ENCODE measurements around the gene KIF1A.
"Not testable (repeated sequence)": the region's sequence is repeated elsewhere in the genome, so short reads cannot be mapped to it uniquely, and the experiment has no call there.

The KIF1A gene

DNA sequence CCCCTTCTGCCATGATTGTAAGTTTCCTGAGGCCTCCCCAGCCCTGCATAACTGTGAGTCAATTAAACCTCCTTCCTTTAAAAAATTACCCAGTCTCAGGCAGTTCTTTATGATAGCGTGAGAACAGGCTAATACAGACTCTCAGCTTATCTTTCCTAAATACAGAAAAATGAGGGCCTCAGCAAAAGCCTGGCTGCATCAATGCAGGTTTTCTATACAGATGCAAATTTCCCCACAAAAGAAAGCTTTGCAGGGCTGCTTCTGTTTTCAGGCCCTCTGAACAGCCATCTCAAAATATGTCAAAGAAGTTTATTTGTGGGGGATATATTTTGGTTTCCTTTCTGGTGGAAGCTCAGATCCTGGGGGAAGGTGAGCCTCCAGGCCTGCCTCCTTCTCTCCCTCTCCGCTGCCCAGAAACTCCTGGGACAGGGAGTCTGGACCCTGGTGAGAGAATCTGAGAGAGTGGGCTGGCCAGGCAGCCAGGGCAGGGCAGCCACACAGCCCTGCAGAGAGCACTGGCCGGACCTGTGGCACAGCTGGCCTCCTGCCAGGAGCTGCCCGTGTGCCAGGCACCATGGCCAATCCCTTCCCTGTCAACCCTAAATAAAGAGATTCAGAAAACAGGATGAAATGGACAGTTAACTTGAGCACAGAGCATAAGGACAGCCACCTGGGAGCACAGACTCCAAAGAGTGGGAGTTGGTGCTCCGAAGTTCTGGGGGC, 27.0 kb upstream of the KIF1A start:
- no peak for DNase-seq (ENCODE audit: low read depth)

DNA sequence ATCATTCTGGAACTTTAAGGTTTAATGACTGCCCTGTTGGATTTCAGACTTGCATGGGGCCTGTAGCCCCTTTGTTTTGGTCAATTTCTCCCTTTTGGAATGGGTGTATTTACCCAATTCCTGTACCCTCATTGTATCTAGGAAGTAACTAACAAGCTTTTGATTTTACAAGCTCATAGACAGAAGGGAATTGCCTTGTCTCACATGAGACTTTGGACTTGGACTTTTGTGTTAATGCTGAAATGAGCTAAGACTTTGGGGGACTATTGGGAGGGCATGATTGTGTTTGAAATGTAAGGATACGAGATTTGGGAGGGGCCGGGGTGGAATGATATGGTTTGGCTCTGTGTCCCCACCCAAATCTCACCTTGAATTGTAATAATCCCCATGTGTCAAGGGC, 26.3 kb upstream of the KIF1A start:
- not testable (repeated sequence) for DNase-seq (ENCODE audit: low read depth)

DNA sequence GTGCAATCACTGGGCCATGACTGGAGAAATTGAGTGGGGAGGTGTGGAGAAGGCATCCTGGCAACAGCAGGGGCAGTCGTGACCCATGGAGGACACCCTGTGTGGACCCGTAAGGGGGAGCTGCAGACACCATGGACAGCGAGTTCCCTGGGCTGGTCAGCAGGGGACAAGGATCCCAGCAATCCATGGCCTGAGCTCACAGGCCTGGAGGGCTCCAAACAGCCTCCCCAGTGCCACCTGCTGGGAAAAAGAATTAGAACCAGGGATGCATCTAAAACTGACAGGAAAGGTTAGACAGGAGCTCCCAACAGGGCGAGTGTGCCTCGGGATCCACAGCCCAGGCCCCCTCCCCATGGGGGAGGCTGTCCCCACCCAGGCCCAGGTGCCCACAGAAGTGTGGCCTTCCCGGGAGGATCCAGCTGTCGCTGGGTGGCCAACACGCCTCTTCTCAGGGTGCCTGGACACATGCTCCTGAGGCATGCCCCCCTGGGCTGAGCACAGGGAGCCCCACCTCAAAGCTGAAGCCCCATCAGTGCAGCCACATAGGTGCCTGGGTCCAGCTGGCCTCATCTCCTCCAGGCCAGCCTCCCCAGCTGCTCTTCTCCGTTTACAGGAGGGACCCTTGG, 20.5 kb upstream of the KIF1A start:
- DNase-seq (ENCODE audit: low read depth): no peak

DNA sequence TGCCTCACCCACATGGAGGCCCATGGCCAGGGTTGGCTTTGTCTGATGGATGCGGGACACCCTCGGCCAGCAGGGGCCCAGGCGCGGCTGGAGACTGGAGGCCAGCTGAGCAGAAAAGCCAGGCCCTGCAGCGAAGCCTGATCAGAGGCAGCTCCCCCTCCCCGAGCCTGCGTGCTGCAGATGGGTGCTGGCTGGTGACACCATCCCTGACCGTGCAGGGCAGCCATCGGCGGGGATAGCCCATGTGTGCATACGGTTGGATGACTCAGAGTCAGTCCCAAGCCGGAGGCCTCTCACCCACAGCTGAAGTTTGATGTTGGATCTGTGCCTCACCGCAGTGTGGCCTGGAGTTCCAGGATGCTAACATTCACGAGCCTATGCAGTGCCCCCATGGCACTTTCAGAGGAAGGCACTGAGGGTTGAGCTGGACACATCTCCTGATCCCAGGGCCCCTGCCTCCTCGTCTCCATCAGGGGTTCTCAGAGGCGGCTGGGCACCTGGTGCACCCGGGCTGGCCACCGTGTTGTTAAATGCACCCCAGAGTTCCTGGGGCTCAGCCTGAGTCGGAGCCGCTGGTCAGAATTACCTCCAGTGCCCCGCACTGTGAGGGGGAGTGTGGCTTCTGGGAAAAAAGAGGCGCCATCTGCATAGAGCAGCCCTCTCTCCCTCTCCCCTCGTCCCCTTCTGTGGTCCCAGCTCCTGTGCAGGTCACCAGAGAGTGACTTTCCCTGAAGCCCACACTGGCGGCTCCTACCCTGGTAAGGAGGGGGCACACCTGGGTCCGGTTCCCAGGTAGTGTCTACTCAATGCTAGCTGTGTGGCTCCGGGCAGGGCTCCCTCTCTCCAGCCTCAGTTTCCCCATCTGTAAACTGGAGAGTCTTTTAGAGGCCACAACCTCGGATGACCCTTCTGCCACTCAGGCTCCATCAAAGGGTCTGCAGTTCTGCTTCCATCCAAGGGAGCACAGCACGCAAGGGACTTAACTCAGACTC, 19.4 kb upstream of the KIF1A start:
- no peak for DNase-seq (ENCODE audit: low read depth)

DNA sequence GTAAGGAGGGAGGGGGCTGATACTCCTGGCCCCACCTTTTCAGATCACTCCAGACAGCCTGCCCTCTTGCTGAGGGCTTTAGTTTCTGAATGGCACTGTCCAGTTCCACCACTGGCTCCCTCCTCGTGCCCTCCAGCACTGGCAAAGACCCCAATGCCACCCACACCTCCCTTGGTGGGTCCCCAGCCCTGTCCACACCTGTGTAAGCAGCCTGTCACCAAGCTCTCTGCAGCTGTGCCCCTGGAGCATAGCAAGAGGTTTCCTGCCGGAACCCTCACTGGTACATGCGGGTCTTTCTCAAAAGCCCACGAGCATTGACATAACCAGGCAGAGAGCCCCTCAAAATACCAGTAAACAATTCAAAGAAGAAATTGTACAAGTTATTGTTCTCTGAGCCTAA, 17.6 kb upstream of the KIF1A start:
- DNase-seq (ENCODE audit: low read depth): no peak

DNA sequence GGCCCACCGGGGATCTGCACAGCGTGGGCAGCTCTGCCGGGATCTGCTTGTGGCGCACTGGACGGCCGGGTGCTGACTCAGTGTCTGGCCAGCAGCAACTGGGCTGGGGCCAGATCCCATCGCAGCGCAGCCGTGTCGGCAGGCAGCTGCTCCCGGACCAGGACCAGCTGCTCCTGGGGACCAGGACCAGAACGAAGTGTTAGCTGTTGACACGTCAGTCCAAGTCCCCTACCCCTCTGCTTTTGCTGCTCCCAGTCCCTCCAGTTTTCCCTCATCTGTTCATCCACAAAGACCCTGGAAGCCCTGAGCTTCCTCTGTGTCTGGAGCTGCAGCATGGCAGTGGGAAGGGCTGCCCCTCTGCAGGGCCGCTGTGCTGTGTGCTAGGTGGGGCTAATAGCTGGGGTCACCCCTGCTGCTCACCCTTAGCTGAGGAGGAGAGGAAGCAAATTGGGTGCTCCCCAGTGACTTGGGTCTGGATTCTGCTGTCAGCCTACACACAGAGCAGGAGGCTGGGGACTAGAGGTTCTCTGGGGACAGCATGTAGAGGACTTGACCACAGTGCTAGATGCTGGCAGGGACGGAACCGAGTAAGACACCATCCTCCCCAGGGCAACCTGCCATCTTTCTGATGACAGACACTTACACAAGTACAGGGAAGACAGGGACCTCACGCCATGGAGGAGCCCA, 16.9 kb upstream of the KIF1A start:
- DNase-seq (ENCODE audit: low read depth): no peak

DNA sequence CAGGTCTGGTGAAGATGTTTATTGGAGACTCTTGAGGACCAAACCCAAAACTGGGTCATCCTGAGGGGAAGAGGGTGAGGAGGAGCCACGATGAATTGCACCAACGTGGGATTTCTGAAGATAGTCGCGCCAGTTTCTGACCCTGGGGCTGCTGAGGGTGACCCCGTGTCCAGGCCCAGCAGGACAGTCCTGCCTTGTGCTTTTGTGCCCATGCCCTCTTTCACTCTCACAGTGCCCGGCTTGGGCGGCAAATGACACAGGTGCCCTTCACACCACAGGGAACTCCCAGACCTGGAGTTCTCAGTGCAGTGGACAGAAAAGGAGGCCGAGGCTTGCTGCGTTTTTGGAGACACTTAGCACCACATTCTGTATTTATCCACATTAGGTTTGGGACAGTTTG, 15.5 kb upstream of the KIF1A start:
- DNase-seq (ENCODE audit: low read depth): no peak

DNA sequence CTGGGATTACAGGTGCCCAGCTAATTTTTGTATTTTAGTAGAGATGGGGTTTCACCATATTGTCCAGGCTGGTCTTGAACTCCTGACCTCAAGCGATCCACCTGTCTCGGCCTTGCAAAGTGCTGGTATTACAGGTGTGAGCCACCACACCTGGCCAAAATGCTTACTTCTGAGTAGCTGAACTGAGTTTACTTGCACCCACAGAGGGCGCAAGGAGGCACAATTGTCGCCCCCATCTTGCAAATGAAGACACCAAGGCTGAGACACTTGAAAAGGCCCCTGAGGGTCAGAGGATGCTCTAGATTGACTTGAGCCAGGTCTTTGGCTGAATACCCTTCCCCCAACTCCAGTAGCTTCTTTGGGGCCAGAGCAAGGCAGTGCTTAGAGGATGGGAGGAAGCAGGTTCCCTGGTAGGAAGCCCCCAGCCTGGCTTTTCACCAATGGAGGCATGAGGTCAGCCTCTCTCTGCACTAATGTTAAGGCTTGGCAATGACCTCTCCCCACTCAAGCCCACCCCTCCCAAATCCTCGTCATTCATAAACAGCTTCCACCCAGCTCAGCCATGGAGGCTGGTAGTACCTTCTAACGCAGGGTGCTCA, 14.5 kb upstream of the KIF1A start:
- DNase-seq (ENCODE audit: low read depth): no peak

DNA sequence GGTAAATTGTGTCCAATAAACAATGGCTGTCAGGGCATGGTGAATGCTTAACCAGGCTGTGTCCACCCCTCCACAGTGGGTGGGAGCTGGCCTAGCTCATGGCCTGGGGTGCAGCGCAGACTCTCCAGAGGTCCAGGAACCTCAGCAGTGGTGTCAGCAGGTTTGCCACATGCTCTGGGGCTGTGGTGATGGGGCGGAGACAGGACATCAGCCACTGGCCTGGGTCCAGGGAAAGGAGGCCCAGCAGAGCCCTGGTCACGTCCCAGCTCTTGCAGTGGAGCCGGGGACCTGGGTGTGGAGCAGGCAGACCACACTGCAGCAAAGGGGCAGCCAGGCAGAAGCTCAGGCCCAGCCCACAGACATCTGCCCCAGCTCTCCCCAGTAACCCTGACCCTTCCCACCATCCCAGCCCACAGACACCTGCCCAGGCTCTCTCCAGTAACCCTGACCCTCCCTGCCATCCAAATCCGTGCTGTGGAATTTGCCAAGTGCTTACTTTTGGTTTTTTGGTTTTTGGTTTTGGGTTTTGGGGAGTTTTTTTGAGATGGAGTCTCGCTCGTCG, 13.8 kb upstream of the KIF1A start:
- no peak for DNase-seq (ENCODE audit: low read depth)

DNA sequence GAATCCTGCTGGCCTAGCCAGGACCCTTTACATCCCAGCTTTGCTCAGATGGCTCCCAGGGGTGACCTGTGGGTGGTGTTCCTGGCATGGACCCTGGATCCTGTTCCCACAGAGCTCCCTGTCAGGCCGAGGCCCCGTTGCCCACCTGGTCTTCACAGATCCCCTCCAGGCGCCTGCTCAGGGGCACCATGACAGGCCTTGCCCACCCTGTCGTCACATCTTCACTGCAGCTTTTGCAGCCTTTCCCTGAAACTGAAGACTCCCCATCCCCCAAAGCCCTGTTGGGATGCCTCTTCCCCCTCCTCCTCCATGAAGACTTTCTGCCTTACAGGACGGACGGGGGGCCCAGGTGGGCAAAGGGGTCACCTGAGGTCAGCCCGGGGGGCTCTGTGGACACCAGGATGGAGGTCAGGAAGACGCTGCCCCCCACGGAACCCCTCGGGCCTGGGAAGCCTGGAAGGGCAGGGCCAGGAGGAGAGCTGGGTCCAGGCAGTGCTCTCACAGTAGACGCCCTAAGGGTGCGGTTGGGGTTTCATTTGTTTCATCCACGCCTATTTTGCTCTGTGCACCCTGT, 13.0 kb upstream of the KIF1A start:
- no peak for DNase-seq (ENCODE audit: low read depth)

DNA sequence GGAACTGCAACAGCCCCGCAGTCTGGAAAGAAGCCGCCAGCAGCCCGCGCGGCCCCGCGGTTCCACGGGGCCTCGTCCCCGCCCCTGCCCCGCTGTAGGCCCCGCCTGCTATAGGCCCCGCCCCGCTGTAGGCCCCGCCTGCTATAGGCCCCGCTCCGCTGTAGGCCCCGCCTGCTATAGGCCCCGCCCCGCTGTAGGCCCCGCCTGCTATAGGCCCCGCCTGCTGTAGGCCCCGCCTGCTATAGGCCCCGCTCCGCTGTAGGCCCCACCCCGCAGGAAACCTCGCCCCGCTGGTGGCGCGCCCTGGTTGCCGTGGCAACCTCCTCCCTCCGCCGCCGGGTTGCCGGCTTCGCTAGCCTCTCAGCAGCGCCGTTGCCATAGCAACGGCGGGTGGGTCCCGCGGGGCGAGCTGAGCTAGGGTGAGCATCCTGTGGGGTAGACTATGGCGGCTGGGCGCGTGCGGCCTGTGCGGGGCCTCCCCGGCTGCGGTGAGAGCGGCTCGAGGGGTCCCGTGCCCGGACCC, 12.2 kb upstream of the KIF1A start:
- DNase-seq (ENCODE audit: low read depth): peak; percentile 98

DNA sequence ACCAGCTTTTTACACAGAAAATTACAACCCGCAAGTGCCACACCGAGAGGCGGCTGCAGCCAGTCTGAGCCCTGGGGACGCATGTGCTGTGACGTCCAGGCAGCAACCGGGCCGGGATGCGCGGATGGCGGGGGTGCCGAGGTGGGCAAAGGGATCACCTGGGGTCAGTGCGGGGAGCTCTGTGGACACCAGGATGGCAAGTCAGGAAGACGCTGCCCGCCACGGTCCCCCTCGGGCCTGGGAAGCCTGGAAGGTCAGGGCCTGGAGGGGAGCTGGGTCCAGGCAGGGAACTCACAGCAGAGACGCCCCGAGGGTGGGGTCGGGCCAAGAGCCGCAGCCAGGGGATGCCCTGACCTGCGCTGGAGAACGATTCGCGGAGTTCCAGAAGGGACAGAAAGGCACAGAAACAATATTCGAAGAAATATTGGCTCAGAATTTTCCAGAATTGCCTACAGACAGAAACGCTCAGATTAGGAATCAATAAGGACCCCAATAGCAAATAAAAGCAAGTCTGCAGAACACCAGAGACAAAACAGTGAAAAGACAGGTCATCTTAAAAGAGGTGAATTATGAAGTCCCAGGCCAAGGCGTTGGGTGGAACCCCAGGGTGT, 11.7 kb upstream of the KIF1A start:
- DNase-seq (ENCODE audit: low read depth): no peak

DNA sequence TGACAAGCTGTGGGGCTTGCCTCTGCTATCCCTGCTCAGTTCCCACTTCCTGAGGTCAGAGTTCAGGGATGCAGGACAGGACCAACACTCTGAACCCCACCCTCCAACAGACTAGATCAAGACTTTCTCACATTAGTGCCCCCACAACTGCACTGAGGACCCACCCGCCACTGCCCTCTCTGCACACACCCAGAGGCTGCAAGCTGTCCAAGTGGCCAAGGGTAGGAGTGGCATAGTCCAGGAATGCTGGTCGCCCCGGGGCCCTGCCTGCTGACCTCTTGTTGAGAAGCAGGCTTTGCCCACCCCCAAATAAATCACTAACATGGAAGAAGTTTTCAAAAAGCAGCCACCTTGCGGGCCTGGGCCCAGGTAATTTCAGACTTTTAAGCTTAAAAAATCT, 5.5 kb upstream of the KIF1A start:
- no peak for DNase-seq (ENCODE audit: low read depth)

DNA sequence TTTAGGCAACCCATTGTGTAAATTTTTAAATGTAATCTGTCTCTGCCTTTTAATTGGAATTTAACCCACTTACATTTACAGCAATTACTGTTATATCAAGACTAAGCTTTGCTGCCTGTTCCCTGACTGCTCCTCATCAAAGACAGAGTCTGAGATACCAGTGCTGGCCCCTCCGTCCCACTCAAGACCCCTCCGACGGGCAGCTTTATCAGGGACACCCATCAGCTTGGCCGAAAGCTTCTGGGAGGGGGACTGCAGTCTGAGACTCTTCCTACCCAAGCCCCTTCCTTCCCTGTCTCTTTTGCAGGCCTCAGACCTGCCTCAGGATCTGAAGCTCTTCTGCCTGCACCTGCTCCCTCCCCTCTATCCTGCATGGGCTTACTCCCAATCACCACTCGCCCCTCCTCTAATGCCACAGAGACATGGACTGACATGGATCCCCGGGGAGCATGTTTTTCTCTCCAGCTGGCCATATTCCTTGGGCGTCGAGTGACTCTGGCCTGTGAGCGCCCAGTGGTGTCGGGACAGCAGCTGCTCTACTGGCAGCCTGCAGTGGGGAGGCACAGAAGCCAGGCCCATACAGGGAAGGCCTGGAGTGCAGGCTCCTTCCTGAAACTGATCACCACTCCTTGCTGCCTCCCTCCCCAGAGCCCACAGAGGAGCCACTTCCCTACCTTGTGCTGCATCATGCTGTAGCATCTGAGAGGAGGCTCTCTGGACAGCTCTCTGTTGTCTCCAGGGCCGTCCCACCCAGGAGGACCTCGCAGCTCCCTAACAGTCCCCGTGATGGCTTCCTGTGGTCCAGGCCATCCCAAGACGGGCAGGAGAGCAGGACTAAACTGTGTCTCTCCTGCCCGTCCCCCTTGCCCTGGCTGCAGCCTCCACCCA, 3.7 kb upstream of the KIF1A start:
- DNase-seq (ENCODE audit: low read depth): no peak

DNA sequence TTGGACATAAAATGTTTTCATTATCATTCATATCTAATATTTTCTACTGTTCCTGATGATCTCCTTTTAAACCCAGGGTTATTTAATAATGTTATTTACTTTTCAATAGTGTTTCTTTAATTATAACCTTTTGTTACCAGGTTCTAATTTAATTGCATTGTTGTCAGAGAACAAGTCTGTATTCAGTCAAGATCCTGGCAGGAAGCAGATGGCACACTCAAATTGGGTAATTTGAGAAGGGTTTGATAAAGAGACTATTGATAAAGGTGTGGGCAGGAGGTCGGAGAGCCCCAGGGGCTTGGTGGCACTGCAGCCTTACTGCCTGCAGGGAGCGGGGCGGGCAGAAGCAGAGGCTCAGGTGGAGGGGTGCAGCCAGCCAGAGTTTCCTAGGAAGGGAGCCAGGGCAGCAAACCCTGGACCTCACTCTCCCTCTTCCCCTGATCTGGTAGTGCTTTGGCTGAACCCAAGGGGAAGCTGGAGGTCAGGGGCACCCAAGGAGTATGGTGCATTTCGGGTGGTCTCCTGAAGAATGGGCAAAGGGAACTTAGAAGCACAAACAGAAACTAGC, 2.3 kb upstream of the KIF1A start:
- no peak for DNase-seq (ENCODE audit: low read depth)

DNA sequence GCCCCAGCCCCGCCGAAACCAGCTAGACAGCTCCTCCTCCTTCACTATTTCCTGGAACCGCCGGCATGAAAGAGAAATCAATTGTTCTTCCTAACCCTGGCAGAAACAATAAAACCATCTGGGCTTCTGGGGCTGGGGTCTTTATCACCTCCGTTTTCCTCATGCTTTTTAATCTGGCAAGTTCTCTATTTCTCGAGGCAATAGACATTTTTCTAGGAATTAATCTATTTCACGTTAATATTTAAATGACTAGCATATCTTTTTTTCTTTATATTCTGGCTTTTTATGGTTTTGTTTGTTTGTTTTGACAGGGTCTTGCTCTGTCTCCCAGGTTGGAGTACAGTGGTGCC, 1.4 kb upstream of the KIF1A start:
- no peak for DNase-seq (ENCODE audit: low read depth)

DNA sequence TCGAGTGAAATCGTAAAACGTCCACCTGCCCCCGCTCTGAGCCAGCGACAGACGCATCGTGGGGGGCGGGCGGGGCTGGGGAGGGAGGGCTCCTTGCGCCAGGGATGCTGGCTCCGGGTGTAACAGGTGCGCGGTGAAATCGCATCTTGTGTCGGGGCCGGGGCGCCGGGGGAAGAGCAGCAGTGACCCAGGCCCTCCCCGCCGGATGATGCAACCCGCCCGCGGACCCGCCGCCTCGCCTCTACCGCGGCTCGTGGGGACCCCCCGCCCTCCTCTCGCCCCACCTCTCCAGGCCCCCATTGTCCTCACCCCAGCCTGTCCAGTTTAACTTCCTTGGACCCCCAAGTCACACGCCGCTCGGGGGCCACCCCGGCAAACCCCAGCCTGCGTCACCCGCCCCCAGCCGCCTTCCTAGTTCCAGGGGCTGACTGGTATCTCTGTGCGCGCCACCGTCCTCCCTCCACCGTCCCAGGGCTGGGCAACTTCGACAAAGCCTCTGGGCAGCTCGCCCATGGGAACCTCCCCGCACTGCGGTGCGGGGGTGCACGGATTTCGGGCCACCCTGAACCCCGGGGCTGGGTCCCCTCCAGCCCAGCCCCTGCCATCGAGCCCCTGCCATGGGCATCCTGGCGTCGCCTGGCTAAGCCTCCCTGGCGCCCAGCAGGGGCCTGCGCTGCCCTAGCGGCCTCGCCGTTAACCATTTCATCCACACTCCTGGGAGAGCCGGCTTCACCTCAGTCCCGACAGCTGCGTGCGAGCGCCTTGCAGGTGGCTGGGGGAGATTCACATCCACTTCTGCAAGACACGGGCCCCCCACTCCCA, 799 bp upstream of the KIF1A start:
- DNase-seq (ENCODE audit: low read depth): no peak

DNA sequence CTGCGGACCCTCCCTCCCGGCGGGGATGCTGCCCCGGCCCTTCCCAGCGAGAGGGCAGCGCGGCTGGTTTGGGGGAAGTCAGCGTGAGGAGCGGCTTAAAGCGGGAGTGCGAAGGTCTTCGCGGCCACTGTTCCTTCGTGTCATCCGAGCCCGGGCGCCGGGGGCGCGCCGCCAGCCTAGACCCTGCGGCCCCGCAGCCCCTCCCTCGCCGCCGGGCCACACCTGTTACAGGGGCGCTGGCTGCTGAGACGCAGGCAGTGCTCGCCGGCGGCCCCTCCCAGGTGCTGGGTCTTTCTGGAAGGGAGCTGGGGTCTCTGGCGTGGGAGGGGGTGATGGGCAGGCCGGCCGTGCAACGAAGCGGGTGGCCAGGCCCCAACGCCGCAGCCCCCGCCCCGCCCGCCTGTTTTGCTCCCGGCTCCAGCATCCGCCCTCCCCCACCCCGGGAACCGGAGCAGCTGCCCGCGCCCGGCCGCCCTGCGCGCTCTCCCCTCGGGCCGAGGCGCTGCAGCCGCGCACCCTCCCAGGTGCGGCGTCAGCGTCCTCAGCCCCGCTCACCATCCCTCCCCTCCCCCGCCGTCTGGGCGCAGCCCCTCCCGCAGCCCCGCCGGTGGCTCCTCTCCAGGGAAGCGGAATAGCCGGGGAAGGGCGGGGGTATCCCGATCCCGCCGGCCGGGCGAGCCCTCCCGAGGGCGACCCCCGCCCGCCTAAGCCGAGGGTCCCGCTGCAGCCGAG, 727 bp downstream of the KIF1A start:
- DNase-seq (ENCODE audit: low read depth): no peak

Measured in activated T-helper 1 cell treated with Interleukin-2 at 50 U/mL for 16 hours (primary cell).